H1 (cell line): ENCODE measurements around the gene LMO2. TPM values are rescaled to one million over a fixed set of nuclear protein-coding genes. Genes with fewer than 3 reads are reported as not detected.

ENCODE experiments used
- CHD2 ChIP-seq: IDR thresholded peaks from 2 replicates; pipeline ENCODE4 v1.6.1; 2012; ENCODE audit warnings: low read length, improper control_type of control experiment
- CTBP2 ChIP-seq: IDR thresholded peaks from 2 replicates; pipeline ENCODE4 v1.7.0; 2011; ENCODE audit warnings: borderline replicate concordance, mild to moderate bottlenecking, moderate library complexity, mixed read lengths, low read length; ENCODE audit not compliant: insufficient read depth, insufficient read length
- EGR1 ChIP-seq: IDR thresholded peaks from 2 replicates; pipeline ENCODE4 v1.6.1; 2011; ENCODE audit warnings: low read depth, low read length, borderline replicate concordance
- KDM4A ChIP-seq: IDR thresholded peaks from one replicate; pipeline ENCODE4 v1.7.1; 2012; ENCODE audit warnings: low read depth, mild to moderate bottlenecking, moderate library complexity, low read length, inconsistent platforms; ENCODE audit not compliant: severe bottlenecking
- NRF1 ChIP-seq: IDR thresholded peaks from 2 replicates; pipeline ENCODE4 v1.6.1; 2011; ENCODE audit warnings: mild to moderate bottlenecking, low read depth, low read length, improper control_type of control experiment
- SIRT6 ChIP-seq: IDR thresholded peaks from one replicate; pipeline ENCODE4 v1.7.1; 2012; ENCODE audit warnings: low read length, inconsistent platforms
- SP1 ChIP-seq: IDR thresholded peaks from 2 replicates; pipeline ENCODE4 v1.6.1; 2011; ENCODE audit warnings: low read depth, low read length
- USF2 ChIP-seq: IDR thresholded peaks from 2 replicates; pipeline ENCODE4 v1.6.1; 2011; ENCODE audit warnings: low read length, improper control_type of control experiment
- polyA plus RNA-seq, 7 experiments: library from polyadenylated mRNA; depleted of rRNA in 3 of 7; stranded (reverse) in 5 of 7; unstranded in 2 of 7; fragments of >200 nt in 5 of 7; fragments of 200-250 nt in 2 of 7; gene quantifications; 1 replicate in 5 of 7; 2 replicates in 1 of 7; 4 replicates in 1 of 7; pipeline versions ENCODE4 v1.2.1 to v1.2.3, GENCODE V29; 2011 to 2013; ENCODE audit warnings: missing spikeins in 2 of 7, mixed read lengths in 2 of 7
- total RNA-seq: library from RNA; stranded (reverse); fragmentation: NEBNext Ultra II Directional; extraction: Animal tissue kit (Norgen Biotek cat#: 25700); gene quantifications from 2 replicates; pipeline ENCODE4 v1.2.1, GENCODE V29; 2021

Gene LMO2
- total and polyA plus RNA-seq, 2 of the 8 experiments (the other 6 are each of a cell fraction or from before 2014, with no cell fraction given), result 1.6 to 2.7 TPM

- TF ChIP-seq CTBP2 (no peak), SP1 (no peak), EGR1 (no peak), SIRT6 (no peak), NRF1 (no peak), CHD2 (no peak), USF2 (no peak), KDM4A (no peak)
Observed at GRCh38 chr11:33935005-33935404, 43.1 kb upstream of the LMO2 start (continued).
